ENCODE measurements around the gene GORASP1.

Gene GORASP1

DNA sequence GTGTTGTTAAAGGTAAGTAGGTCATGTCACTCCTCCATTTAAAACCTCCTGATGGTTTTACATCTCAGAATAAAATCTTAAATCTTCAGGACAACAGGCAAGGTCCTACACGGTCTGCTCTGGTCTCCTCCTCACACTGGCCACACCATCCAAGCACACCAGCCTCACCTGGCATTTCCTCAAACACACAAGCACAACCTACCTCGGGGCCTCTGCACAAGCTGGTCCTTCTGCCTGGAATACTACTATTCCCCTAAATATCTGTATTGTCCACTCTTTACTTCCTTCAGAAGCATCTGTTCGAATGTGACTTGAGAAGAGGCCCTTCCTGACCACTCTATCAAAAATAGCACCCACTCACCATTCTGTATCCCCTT is 1.8 kb downstream of the GORASP1 start:
- H3K4me3 ChIP-seq (ENCODE audit: low read length) = no peak overlapping the region
- no peak for DNase-seq (ENCODE audit: low read depth, low spot score)

DNA sequence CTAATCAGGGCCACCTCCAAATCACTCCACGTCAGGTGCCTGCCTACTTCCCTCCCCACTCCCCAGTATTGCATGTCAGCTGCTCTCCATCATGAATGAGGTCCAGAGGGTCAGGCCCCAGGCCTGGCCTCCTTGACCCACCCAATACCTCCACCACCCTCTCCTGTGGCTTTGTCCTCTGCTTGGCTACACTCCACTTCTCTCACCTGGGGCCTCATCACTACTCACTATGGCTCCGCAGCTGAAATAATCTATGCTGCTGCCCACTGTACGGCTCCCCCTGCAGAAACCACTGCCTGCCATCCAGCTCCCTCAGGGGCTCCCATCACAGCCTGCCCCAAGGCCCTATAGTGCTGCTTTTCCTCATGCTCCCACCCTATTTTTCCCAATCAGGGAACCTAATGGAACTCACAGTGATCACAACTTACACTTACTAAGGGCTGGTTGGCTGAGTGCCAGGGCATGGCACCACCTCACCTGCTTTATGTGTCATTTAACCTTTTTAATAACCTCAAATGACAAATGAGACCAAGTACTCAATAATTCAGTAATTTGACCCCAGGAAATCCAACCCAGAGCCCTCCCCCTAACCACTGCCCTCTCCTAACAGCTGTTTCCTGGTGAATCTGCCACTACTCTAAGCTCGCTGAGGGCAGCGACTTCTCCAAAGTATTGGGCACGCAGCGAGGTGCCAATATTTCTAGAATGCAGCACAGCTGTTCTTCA is 2.3 kb downstream of the GORASP1 start:
- no peak for DNase-seq (ENCODE audit: low read depth, low spot score)
- no peak overlapping the region for H3K4me3 ChIP-seq (ENCODE audit: low read length)

DNA sequence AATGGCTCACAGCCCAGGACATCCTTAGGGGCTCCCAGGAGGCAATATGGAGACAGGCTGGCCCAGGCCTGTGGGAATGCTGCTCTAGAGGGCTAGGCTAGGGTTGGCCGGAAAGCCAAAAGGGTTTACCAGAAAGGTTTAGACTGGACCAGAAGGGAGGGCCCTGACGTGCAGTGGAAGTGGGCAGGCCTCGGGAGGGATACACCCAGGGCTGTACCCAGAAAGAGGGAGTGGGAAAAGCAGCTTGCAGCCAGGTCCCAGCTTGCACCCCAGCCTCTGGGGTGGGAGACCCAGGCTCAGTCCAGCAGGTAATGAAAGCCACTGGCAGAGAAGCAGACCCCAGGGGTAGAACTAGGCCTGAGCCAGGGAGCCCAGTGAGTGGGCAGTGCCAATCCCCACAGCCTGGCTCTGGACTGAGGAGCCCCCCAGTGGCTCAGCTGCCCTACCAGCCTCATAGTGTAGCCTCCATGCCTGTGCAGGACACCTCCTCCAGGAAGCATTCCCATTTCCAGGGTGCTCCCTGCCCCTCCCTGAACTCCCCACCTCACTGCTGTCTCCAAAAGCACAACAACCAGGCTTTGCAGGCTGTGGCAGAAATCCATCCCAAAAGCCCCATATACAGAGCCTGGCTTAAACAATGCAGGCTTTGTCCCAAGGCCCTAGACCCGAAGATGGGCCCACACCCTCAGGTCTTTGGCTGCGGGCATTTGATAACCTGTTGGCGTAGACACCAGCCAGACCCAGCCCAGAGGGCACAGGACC is 3.5 kb downstream of the GORASP1 start:
- DNase-seq (ENCODE audit: low read depth, low spot score) = no peak
- H3K4me3 ChIP-seq (ENCODE audit: low read length) = no peak overlapping the region

DNA sequence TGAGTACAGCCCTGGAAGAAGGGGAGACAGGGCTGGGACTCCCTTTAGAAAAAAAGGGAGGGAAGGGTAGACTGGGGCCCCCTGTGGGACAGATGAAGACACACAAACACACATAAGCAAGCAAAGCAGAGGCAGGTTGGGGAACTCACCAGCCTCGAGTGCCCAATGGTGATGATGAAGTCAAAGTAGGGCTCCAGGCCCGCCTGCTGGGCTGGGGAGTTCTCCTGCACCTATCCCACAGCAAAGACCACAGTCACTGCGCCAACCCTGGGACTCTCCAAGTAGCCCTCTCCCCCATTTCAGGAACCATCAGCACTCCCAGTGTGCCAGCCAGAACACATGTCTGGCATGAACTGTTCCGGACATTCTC is 4.1 kb downstream of the GORASP1 start:
- DNase-seq (ENCODE audit: low read depth, low spot score) = no peak
- no peak overlapping the region for H3K4me3 ChIP-seq (ENCODE audit: low read length)

DNA sequence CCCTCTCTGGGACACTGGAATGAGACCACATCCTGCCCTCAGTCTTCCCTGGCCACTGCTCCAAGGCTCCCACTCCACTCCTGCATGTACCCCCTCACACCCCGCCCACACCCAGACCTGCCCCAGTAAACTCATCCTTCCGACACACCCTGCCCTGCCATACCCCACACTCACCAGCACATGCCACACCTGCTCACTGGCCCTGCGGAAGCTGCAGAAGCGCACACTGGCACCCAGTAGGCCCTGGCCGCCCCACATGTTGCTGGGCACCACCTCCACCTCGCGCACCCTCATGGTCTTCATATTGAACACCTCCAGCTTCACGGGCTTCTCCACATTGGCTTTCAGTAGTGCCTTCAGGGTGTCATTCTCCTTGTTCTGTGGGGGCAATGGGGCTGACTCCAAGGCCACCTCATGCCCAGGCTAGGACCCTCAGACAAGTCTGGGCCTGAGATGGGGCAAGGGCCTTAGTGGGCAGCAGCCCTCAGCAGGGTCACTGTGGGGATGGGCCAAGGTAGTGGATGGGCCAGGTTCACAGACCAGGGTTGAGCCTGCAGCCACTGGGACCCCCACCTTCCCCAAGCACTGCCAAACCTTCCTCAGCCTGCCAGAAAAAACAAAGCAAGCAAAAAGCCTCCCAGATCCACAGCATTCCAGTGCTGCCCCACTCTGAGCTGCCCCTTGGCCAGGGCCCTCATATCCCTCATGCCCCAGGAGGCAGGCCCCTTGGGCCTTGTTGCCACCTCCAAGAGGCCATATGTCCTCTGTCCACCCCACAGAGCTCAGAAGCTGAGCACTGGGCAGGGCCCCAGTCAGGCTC is 4.7 kb downstream of the GORASP1 start:
- no peak overlapping the region for H3K4me3 ChIP-seq (ENCODE audit: low read length)
- no peak for DNase-seq (ENCODE audit: low read depth, low spot score)

DNA sequence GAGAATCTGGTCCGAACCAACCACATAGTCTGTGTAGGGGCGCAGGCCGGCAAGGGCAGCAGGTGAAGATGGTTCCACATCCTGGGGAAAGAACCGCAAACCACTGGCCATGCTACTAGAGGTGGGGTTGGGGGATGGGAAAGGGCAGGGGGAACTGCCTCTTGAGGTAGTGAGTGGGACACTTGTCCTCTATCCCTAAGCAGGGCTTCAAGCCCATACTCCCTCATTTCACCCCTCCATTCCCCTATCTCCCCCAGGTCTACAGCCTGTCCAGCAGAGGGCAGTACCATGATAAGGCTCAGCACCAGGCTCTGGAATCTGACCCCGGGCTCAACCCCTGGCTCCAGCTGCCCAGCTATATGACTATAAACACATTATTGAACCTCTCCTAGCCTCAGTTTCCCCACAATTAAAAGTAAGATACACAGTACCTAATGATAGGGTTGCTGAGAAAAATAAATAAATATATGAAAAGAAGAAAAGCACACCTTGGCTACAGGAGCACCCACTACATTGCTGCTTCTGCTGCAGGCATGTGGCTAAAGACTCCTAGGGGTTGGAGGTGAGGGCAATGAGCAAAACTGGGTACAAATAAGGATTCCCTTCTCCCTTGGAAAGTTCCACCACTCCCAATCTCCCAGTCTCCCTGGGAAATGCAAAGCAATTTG is 6.3 kb downstream of the GORASP1 start:
- no peak overlapping the region for H3K4me3 ChIP-seq (ENCODE audit: low read length)
- DNase-seq (ENCODE audit: low read depth, low spot score) = peak; percentile 27

DNA sequence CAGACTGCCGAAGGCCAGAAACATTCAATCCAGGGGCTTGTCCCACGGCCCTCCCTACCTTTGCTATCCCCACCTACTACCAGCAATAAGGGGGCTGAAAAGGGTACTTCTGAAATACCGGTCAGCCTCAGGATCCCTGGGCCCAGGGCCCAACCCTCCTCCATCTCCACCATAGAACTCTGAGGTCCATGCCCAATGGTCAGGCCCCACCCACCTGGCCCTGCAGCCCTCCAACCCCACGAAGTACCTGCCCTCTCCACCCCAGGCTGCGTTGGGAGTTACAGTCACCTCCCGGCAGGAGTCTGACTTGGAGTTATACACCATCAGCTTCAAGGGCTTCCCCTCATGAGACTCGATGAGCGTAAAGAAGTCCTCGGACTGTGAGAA is 6.9 kb downstream of the GORASP1 start:
- no peak overlapping the region for H3K4me3 ChIP-seq (ENCODE audit: low read length)
- DNase-seq (ENCODE audit: low read depth, low spot score) = no peak

DNA sequence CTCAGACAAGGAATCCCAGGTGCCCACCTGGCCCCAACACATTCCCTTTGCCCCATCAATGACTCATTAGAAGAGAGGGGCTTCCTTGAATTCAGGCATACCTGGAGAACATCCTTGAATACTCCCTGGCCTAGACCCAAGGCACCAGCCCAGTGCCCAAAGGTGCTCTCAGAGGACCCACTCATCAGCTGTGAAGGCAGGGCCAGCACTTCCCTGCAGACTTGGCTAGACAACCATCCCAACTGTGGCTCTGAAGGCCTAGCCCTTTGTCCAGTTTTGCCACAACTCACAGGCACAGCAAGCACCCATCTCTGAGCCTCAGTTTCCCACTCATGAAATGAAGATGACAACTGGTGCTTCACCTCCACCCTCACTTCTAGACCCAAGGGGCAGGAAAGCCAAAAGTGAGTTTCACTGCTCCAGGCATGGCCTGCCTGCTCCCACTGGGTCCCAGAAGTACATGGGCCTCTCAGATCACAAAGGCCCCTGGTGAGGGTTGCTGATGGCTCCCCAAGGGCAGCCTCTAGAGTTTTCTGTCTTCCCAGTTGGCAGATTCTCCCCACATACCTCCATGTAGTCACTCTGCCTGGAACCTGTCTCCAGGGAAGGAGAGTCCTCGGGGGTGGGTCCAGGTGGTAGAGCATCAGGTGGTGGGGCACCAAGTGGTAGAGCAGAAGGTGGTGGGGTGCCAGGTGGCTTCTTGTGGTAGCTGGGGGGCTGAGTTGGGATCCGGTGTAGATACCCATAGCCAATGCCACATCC is 7.5 kb downstream of the GORASP1 start:
- H3K4me3 ChIP-seq (ENCODE audit: low read length) = no peak overlapping the region
- DNase-seq (ENCODE audit: low read depth, low spot score) = no peak

DNA sequence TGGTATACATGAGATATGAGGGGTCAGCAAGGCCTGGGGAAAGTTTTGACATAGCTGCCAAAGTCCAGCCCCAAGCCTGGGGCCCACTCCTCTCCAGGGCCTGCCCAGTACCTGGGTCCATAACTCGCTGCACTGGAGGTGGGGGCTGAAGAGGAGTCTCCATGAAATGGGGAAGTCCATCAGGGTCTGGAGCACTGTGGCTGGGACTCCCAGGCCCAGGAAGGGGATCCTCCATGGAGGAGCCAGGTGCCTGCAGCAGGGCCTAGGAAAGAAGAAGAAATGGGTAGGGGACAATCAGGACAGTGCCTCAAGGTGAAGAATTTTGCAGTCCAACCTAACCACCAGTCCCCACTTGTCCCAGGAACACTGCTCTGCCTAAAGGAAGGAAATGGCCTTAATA is 8.2 kb downstream of the GORASP1 start:
- no peak overlapping the region for H3K4me3 ChIP-seq (ENCODE audit: low read length)
- no peak for DNase-seq (ENCODE audit: low read depth, low spot score)

DNA sequence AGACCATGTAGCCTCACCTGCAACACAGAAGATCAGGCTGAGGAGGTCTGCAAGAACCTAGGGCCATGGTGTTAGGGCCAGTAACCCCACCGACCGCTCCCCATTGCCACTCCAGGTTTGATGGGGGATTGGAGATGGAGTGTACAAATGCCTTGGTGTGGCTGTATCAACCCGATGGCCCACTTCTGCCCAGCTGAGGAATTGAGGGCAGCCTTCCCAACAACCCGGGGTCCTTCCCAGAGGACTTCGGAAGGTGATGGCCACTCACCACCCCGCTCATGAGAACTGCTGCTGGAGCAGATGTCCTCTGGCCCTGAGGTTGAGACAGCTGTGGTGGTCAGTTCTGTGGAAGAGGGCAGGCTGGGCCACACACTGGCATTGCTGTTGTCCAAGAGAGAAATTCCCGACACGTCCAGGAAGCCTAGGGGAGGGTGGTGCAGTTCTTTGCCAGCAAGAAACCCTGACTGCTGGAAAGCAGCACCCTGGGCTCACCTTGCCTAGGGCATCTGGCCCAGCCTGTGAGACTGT is 8.9 kb downstream of the GORASP1 start:
- H3K4me3 ChIP-seq (ENCODE audit: low read length) = no peak overlapping the region
- DNase-seq (ENCODE audit: low read depth, low spot score) = no peak

DNA sequence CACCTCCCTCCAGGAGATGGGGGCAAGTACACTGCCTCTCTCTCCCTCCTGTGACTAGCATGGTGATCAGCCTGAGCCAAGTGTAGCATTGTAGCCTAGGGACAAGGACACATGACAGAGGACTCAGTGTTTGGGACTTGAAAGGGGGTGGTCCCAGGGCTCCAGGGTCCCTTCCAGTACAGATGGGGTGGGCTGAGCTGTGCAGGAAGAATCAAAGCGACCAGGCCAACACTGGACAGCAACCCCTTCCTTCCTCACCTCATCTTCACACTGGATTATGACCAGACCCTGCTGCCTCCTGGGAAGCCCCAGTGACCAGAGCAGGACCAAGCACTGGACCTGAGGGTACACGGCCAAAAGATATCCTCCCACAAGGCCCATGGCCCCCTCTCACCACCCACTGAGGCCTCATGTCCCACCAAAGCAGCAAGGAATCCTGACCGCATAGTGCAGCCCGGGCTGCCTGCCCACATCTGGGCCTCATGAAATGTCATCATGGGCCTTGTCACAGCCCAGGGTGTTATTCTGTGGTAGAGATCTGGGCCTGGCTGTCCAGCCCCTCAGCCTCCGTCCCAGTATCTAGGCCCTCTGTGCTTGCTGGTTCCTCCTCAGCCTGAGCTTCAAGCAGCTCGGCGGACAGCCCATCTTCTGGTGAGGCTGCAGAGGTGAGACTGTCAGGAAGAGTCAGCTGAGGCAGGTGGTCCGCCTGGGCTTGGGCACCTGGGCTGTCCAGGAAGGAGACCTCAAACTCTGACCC is 9.5 kb downstream of the GORASP1 start:
- no peak for DNase-seq (ENCODE audit: low read depth, low spot score)

DNA sequence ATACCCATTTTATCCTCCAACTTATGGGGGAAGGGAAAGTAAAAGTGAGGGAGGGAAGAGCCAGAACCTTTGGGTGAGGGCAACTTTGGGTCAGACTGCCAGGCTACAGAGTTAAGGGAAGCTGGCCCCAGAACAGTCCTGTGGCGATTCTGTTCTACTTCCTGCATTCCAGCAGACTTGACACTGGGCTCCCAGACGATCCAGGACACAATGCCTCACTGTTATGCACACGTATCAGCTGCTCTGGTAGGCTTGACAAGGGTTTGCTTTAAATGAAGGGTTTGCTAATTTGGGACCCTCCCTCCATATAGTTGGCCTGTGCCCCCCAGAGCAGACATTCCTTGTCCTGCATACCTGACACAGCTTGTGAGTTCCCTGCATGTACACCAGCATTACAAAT is 10.7 kb downstream of the GORASP1 start:
- no peak for DNase-seq (ENCODE audit: low read depth, low spot score)
- no peak overlapping the region for H3K4me3 ChIP-seq (ENCODE audit: low read length)

More for the DNA sequence above, 9.5 kb downstream of the GORASP1 start:
- no peak overlapping the region for H3K4me3 ChIP-seq (ENCODE audit: low read length)

DNA sequence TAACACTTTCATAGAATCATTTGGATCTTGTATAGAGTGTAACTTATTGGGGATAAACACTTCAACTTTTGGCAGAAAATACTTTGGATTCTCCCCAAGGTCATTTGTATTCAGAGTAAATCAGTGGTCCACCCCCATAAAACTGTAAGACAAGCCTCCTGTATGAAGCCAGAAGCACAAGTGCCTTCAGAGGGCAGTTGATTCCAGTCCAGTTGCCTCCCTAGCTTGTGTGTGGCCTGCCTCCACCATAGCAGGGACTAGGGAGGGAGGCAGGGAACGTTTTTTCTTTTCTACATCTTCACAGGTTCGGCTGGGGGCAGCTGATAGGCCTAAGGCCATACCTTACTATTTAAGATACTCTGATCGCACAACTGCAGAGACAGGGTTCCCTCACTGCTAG is 11.6 kb downstream of the GORASP1 start:
- DNase-seq (ENCODE audit: low read depth, low spot score) = no peak
- no peak overlapping the region for H3K4me3 ChIP-seq (ENCODE audit: low read length)

DNA sequence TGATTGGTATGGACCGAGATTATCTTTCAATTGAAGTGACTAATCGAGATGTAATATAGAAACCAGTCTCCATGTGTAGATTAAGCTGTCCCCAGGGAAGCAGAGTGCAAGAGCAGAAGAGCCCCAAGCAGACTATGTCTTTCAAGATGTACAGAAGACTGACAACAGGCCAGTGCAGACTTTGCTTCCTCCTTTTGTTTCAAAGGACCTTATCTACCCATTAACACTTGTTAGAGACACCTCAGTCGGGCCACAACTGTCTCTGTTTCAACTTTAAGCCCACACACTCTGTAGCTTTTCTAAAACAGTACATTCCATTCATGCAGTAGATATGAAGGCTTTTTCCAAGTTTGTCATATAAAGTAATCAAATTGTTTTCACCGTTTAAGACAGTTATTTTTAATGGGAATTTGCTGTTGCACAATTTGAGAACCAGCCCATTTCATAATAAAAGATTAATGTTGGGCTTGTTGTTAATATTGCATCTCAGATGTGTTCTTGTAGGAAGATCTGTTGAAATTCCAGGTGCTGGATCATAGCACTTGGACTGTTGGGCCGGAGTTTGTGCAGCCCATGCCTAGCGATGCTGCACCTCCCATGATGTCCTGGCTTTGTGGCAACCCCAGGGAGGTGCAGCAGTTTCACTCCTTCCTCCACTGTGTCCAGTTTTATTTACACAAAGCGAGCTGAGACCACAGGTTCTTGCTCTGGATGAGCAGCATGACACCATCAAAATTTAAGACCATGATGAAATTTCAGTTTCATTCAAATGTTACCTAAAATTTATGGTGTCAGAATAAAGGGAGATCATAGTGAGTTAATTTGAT is 12.4 kb downstream of the GORASP1 start:
- no peak for DNase-seq (ENCODE audit: low read depth, low spot score)
- no peak overlapping the region for H3K4me3 ChIP-seq (ENCODE audit: low read length)

DNA sequence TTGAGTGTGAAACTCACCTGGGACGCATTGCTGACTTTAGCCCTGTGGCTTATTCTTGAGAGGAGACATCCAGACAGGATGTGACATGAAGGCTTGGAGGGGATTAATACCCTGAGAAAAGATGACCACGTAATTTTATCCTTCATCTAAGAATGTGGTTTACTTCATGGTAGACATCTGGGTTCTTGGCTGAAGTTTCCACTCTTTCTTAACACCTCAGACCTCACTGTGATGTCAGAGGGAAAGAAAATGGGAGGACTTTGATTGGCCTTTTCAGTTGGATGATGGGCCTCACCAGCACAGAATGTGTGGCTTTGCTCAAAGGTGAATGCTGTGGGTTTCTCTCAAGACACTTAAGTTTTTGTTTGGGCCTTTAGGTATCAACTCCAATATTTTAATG is 16.5 kb downstream of the GORASP1 start:
- DNase-seq (ENCODE audit: low read depth, low spot score) = no peak
- no peak overlapping the region for H3K4me3 ChIP-seq (ENCODE audit: low read length)

DNA sequence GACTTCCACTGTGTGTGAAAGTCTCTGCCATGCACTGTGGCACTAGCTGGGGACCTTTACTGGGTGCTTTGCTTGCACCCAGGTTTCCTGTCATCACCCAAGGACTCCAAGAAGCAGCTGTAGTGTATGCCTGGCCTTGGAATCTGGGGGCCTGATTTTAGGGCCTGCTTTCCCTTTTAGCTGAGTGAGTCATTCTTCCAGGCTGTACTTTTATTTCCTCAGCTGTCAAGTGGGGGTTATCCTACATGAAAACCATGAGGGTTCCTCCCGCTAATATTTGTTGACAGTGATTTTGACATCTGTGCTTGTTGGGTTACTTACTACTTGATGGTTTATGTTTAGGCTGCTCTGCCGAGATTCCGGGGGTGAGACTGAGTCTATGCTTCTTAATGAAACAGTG is 18.5 kb downstream of the GORASP1 start:
- no peak overlapping the region for H3K4me3 ChIP-seq (ENCODE audit: low read length)
- DNase-seq (ENCODE audit: low read depth, low spot score) = no peak

DNA sequence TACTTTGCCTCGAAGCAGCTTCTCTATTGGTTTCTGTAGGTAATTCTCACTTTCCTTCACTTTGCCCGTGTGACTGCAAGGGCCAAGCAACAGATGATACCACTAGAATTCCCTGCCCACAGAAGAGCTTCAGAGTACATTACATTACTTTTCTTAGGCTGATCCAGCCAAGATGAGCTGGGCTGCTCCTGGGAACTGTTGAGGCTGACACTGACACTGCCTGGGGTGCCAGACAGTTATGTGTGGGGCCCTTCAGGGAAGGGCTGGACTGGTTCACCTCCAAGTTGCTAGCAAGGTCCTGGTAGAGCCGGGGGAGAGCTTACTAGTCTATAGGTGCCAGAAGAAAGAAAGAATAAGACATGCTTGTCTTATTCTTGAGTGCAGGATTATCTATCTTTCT is 19.0 kb downstream of the GORASP1 start:
- H3K4me3 ChIP-seq (ENCODE audit: low read length) = no peak overlapping the region
- DNase-seq (ENCODE audit: low read depth, low spot score) = no peak
